Neural progenitor cell (in vitro differentiated cells): ENCODE measurements around the gene RWDD1.

Source experiments
- CTCF ChIP-seq: fragments of 200-600 bp; sonication (generic); IDR thresholded peaks from 2 replicates; pipeline ENCODE4 v1.5.1; 2017; ENCODE audit warnings: antibody characterized with exemption, mild to moderate bottlenecking
- EZH2 ChIP-seq: fragments of 200-600 bp; sonication (generic); IDR thresholded peaks from 2 replicates; pipeline ENCODE4 v1.6.1; 2017; ENCODE audit warnings: antibody characterized with exemption, mild to moderate bottlenecking, moderate library complexity

- TF ChIP-seq CTCF: no peak
- TF ChIP-seq EZH2: no peak
Observed at GRCh38 chr6:116568111-116568510, 3.2 kb upstream of the RWDD1 start.
